HG02852 (cell line): ENCODE results near the gene SLC25A34.
A peak's percentile ranks its signal among the peaks of the same experiment; 100 is the strongest.
"Not testable (repeated sequence)": the region's sequence is repeated elsewhere in the genome, so short reads cannot be mapped to it uniquely, and the experiment has no call there.

Experiments used
- ATAC-seq: cut with Tn5 transposase; IDR thresholded peaks from one replicate; pipeline ENCODE4 v1.9.1; 2021; ENCODE audit warnings: mild to moderate bottlenecking, moderate library complexity; ENCODE audit not compliant: unreplicated experiment

The SLC25A34 gene

GRCh38 chr1:15736038-15736891 lies at the start of gene SLC25A34:
Gene SLC25A34, plus strand, starts transcription at chr1:15736258. Its CDS starts 228 bp downstream, at chr1:15736486.
- no peak for ATAC-seq

- no peak for ATAC-seq
Observed at GRCh38 chr1:15687446-15687845, 48.6 kb upstream of the SLC25A34 start.

DNA sequence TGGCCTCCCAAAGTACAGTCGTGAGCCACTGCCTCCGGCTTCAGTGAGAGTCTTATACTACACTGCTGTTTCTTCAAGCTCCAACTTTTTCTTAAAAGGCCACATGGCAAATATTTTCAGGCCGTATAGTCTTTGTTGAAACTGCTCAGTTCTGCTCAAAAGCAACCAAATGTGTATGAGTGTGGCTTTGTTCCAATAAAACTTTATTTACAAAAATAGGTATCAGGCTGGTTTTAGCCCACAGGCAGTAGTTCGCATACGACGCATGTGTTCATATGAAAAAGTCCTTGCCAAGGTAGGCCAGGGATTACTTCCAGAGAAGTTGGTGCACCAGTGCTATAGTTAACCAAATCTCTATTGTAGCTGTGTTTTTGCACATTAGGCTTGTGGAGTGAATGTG lies 45.7 kb upstream of the SLC25A34 start:
- ATAC-seq: no peak

- no peak for ATAC-seq
Observed at GRCh38 chr1:15691434-15692032, 44.5 kb upstream of the SLC25A34 start.

GRCh38 chr1:15692121-15692682 lies 43.9 kb upstream of the SLC25A34 start:
- ATAC-seq: no peak

DNA sequence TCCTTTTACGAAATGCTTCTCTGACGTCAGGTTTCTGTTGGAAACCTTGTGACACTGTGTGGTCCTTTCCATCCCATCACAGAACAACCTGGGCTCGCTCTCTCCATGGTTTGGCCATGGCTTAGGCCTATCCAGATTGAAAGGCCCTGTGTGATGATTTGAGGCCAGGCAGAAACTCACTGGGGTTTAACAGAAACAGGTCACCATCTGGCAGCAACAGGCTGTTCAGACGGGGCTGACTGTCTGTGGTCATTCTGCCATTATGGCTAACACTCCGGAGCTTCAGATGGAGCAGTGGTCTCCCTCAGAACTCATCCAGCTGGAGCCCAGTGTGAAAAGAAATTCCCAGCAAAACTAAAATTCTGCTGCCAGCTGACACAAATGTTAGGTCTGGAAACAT lies 42.7 kb upstream of the SLC25A34 start:
- no peak for ATAC-seq

DNA sequence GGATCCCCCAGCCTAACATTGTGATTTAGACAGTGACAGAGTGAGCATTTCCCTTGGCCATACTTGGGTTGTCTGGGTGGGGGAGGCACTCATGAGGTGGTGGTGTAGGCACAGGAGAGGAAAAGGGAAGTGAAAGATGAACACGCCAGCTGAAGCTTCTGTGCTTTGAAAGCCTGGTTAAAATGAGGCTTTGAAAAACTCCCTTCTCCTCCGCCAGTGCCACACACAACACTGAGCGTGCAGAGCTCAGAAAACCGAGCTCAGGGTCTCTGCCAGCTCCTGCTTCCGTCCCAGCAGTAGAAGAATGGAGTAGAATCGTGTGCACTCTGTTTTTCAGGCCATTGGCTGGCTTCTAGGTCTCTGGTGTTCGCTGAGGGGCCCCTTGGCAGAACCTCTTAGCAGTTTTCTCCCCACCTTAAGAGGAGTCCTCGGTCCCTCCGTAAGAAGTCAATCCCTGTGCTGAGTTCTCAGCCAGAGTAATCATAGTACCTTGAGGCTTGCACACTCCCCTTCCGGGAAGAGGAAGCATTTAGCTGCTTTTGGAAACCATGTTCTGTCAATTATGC lies 39.0 kb upstream of the SLC25A34 start:
- peak; percentile 91 for ATAC-seq

DNA sequence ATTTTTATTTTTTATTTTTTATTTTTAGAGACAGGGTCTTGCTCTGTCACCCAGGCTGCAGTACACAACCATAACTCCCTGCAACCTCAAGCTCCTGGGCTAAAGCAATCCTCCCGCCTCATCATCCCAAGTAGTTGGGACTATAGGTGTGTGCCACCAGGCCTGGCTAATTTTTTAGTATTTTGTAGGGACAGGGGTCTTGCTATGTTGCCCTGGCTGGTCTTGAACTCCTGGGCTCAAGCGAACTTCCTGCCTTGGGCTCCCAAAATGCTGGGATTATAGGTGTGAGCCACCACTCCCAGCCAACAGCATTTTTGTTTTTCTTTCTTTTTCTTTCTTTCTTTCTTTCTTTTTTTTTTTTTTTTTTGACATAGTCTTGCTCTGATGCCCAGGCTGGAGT lies 37.9 kb upstream of the SLC25A34 start:
- no peak for ATAC-seq

DNA sequence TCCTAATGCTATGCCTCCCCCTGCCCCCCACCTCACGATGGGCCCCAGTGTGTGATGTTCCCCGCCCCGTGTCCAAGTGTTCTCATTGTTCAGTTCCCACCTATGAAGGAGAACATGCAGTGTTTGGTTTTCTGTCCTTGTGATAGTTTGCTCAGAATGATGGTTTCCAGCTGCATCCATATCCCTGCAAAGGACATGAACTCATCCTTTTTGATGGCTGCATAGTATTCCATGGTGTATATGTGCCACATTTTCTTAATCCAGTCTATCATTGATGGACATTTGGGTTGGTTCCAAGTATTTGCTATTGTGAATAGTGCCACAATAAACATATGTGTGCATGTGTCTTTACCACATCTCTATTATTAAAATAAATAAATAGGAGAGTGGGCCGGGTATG lies 36.7 kb upstream of the SLC25A34 start:
- ATAC-seq: not testable (repeated sequence)

DNA sequence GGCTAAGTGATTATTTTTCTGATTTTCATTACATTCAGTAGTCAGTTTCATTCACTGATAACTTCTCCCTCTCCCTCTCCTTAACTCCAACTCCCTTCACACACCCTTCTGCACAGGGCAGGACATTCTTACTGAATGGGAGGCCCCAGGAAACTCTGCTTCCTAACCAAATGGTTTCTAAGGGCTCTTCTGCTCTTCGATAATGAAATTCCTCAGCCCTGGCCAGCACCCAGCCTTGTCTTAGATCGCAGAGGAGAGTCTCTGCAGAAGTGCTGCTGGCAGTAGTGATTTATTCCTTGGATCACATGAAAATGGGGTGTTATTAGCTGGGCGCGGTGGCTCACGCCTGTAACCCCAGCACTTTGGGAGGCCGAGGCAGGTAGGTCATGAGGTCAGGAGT lies 35.5 kb upstream of the SLC25A34 start:
- ATAC-seq: no peak

- no peak for ATAC-seq
Observed at GRCh38 chr1:15701784-15702183, 34.3 kb upstream of the SLC25A34 start.

DNA sequence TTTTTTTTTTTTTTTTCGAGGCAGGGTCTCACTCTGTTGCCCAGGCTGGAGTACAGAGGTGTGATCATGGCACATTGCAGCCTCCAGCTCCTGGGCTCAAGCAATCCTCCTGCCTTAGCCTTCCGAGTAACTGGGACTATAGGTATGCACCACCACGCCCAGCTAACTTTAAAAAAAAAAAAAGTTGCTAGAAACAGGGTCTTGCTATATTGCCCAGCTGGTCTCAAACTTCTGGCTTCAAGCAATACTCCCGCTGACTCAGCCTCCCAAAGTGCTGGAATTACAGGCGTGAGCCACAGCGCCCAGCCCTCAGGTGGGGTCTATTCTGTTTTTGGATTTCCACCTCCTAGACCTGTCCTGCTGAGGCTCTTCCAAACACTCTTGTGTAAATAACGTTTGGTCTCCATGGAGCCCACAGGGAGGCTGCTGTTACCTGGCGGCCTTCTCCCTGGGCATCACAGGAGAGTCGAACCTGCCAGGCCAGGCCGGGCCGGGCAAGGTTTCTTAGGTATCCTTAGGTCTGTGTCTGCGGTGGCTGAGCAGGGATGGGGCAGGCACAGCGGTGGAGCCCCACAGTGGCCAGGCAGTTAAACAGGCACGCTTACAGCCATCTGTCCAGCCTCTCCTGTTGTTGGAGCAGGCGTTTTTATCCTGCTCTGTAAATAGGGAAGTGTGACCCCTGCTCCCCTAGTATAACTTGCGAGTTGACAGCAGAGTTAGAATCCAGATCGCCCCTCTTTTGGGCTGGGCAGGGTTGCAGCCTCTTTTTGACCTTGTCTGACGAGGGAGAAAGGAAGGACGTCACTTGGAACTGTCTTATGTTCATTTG lies 33.1 kb upstream of the SLC25A34 start:
- no peak for ATAC-seq

DNA sequence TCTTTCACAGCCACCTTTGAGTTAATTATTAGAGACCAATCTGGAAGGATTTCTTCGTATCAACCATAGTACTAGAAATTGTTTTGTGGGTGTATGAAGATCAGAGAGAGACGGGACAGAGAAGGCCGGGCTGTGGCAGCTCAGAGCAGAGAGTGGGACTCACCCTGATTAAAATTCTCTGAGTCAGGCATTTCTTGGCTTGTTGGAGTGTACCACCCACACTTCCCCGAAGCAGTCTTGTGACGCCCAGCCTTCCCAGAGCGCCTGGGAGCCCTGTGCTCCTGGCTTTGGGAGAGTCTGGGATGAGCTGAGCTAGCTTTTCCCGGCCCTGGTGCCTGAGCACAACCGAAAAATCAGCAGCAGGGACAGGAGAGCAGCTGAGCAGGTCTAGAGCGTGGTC lies 32.5 kb upstream of the SLC25A34 start:
- ATAC-seq: no peak

- ATAC-seq: no peak
Observed at GRCh38 chr1:15704526-15705183, 31.4 kb upstream of the SLC25A34 start.

DNA sequence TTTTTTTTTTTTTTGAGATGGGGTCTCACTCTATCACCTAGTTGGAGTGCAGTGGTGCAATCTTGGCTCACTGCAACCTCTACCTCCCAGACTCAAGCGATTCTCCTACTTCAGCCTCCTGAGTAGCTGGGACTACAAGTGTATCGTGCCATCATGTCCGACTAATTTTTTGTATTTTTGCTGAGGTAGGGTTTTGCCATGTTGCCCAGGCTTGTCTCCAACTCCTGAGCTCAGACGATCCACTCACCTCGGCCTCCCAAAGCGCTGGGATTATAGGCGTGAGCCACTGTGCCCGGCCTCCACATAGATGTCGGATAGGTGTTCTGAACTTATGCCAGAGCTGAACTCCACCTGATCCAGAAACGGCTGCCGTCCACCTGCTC lies 30.9 kb upstream of the SLC25A34 start:
- ATAC-seq: no peak

DNA sequence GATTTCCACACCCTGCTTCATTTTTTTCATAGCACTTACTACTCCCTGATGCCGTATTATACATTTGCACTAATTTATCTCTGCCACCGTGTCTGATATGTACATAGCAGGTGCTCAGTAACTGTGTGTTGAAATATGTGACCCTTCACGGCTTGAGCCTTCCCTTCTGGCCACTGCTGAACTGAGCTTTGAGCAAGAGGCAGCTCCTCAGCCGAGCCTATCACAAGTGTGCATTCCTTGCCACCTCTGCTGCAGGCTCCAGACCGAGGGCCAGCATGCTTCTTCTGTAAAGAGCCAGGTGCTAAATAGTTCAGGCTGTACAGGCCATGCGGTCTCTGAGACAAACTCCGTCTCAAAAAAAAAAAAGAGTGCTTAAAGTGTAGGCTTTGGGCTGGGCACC lies 29.3 kb upstream of the SLC25A34 start:
- ATAC-seq: no peak

- ATAC-seq: no peak
Observed at GRCh38 chr1:15707239-15707925, 28.7 kb upstream of the SLC25A34 start.

- no peak for ATAC-seq
Observed at GRCh38 chr1:15708486-15709137, 27.4 kb upstream of the SLC25A34 start.

DNA sequence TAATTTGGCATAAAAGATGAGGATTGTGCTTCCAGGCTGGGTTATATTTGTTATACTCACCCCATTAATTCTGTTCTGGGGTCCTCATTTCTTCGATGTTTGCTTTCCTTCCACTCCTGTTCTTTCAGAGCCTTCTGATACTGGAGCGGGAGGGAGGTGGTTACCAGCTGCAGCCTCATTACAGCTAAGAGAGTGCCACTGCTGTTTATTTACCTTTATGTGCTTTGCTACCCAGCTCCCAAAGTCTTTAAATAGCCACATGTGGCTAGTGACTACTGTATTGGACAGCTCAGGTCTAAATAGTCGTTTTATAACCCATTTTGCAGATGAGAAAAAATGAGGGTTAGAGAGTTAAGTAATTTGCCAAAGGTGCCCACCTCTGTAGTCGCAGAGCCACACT lies 26.8 kb upstream of the SLC25A34 start:
- no peak for ATAC-seq
